ENCODE data around the gene PRPS1.
"Not testable (repeated sequence)": the region's sequence is repeated elsewhere in the genome, so short reads cannot be mapped to it uniquely, and the experiment has no call there.

DNA sequence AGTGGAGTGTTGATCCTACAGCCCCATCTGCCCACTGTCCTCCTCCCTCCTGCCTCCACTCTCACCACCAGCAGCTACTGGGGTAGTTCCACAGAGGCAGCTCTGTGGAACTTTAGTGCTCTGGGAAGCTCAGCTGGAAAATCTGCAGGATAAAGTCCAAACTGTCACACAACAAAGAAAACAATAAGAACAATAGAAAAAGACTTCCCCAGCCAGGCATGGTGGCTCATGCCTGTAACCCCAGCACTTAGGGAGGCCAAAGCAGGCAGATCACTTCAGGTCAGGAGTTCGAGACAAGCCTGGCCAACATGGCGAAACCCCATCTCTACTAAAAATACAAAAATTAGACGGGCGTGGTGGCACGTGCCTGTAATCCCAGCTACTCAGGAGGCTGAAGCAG lies 40.4 kb downstream of the PRPS1 start:
- TF ChIP-seq, protein P1, sequence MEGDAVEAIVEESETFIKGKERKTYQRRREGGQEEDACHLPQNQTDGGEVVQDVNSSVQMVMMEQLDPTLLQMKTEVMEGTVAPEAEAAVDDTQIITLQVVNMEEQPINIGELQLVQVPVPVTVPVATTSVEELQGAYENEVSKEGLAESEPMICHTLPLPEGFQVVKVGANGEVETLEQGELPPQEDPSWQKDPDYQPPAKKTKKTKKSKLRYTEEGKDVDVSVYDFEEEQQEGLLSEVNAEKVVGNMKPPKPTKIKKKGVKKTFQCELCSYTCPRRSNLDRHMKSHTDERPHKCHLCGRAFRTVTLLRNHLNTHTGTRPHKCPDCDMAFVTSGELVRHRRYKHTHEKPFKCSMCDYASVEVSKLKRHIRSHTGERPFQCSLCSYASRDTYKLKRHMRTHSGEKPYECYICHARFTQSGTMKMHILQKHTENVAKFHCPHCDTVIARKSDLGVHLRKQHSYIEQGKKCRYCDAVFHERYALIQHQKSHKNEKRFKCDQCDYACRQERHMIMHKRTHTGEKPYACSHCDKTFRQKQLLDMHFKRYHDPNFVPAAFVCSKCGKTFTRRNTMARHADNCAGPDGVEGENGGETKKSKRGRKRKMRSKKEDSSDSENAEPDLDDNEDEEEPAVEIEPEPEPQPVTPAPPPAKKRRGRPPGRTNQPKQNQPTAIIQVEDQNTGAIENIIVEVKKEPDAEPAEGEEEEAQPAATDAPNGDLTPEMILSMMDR (conservative IDR thresholded peaks at IDR 0.05 in 1 of 2, IDR thresholded peaks at IDR 0.05 in 1 of 2; ENCODE audit: low read depth in 1 of 2, low read length in 2 of 2) = not testable (repeated sequence)
- TF ChIP-seq EZH2 (IDR thresholded peaks at IDR 0.05; ENCODE audit: low read length, missing control alignments) = not testable (repeated sequence)

Measured in fibroblast of lung (primary cell).